ENCODE measurements around the gene FAM149B1.

FAM149B1 gene

DNA sequence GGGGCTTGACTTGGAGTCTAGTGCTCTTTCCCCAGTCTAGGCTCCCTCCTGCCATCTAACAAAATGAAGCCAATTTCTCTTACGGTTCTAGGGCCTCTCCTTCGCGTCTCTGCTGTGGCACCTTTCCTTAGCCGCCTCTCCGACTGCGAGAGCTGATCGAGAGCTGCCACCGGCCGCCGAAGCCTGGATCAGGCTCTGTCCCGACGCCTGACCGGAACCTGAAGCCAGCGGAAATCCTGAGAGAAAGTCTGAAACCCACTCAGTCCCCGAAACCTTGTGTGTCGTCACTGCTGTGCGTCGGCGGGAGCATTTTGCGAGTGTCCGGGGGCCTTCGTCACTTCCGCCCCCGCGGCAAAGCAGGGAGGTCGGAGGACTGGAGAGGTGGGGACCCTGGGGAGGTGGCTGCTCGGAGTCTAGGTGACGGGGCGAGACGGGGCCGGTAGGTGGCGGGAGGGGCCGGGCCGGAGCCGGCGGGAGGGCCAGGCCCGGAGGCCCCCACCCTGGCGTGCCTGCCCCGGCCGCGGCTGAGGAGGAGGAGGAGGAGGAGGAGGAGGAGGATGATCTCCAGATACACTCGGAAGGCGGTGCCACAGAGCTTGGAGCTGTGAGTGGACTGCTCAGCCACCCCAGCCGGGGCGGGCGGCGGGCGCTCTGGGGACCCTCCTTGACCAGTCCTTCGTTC lies at the start of gene FAM149B1, which contains the start of gene ECD:
FAM149B1 (plus strand) TSS at position 337 of the 682 bp plus-strand sequence; CDS start at position 558, 221 bp downstream.
ECD (minus strand) TSS at position 226 of the 682 bp plus-strand sequence. CDS start 4,071 bp downstream, outside the sequence.
- H3K4me3 ChIP-seq (ENCODE audit: low read length), result peak within 1 kb of the TSS; percentile 100
- TF ChIP-seq, protein P1, sequence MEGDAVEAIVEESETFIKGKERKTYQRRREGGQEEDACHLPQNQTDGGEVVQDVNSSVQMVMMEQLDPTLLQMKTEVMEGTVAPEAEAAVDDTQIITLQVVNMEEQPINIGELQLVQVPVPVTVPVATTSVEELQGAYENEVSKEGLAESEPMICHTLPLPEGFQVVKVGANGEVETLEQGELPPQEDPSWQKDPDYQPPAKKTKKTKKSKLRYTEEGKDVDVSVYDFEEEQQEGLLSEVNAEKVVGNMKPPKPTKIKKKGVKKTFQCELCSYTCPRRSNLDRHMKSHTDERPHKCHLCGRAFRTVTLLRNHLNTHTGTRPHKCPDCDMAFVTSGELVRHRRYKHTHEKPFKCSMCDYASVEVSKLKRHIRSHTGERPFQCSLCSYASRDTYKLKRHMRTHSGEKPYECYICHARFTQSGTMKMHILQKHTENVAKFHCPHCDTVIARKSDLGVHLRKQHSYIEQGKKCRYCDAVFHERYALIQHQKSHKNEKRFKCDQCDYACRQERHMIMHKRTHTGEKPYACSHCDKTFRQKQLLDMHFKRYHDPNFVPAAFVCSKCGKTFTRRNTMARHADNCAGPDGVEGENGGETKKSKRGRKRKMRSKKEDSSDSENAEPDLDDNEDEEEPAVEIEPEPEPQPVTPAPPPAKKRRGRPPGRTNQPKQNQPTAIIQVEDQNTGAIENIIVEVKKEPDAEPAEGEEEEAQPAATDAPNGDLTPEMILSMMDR (IDR thresholded peaks at IDR 0.05; ENCODE audit: insufficient read depth, low read depth, low read length, missing control alignments), result no peak
- DNase-seq (ENCODE audit: low read depth), result peak; percentile 95

DNA sequence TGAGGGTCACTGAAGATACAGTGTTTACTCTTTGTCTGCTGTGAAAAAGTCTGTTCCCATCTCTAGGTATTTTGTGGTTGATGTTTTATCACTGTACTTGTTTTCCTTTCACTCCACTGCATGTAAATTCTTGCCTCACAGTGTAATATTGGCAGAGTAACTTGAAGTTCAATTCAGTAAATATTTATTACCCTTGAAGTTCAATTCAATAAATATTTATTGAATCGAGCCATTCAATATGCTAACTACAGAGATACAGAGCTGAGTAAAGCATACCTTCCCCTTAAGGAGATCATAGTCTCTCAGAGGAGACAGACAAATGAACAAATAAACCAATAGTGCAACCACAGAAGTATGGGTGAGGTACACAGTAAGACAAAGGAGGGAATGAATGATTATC lies 48.5 kb upstream of the FAM149B1 start:
- TF ChIP-seq, protein P1 (IDR thresholded peaks at IDR 0.05; ENCODE audit: insufficient read depth, low read depth, low read length, missing control alignments), result no peak
- H3K4me3 ChIP-seq (ENCODE audit: low read length), result no peak overlapping the region
- peak; percentile 20 for DNase-seq (ENCODE audit: low read depth)

GRCh38 chr10:73119952-73120351 lies 48.0 kb upstream of the FAM149B1 start:
- TF ChIP-seq, protein P1 (IDR thresholded peaks at IDR 0.05; ENCODE audit: insufficient read depth, low read depth, low read length, missing control alignments), result no peak
- H3K4me3 ChIP-seq (ENCODE audit: low read length), result no peak overlapping the region
- no peak for DNase-seq (ENCODE audit: low read depth)

DNA sequence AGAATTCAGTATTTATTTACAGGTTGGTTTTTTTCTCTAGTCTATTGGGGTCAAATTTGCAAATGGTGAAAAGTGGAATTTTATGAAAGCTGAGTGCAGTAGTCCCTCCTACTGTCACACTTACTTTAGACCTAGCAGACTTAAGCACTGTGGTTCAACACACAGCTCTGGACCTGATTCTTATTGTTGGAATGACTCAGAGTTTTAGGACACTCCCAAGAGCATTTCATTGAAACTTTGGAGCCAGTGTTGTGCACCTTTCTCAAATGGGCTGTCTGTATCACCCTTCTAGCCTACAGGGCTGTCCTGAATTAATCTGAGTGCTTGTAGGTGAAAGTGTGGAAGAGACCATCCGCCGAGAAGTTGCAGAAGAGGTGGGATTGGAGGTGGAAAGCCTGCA lies 41.6 kb upstream of the FAM149B1 start:
- TF ChIP-seq, protein P1 (IDR thresholded peaks at IDR 0.05; ENCODE audit: insufficient read depth, low read depth, low read length, missing control alignments), result no peak
- no peak overlapping the region for H3K4me3 ChIP-seq (ENCODE audit: low read length)
- DNase-seq (ENCODE audit: low read depth), result peak; percentile 45

DNA sequence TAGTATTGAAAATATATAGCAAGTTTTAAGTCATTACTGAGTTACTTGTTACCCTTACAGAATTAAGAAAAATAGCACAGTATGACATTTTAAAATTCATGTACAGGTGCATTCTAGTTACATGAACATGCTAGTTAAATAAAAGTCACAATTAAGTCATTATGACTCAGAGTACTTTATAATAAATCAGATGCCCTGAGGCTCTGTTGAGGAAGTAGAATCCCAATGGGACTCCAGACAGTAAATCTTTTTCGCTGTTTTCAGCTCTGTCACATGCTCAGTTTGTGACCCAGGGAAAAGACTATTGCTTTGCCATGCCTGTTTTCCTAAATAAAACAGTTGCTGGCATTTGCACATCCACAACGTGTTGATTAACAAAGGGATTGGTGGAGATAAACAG lies 36.6 kb upstream of the FAM149B1 start:
- H3K4me3 ChIP-seq (ENCODE audit: low read length), result no peak overlapping the region
- TF ChIP-seq, protein P1 (IDR thresholded peaks at IDR 0.05; ENCODE audit: insufficient read depth, low read depth, low read length, missing control alignments), result no peak
- peak; percentile 75 for DNase-seq (ENCODE audit: low read depth)

GRCh38 chr10:73131913-73132686 lies 35.8 kb upstream of the FAM149B1 start:
- TF ChIP-seq, protein P1 (IDR thresholded peaks at IDR 0.05; ENCODE audit: insufficient read depth, low read depth, low read length, missing control alignments), result no peak
- no peak for DNase-seq (ENCODE audit: low read depth)
- H3K4me3 ChIP-seq (ENCODE audit: low read length), result no peak overlapping the region
